Neutrophil (primary cell): ENCODE data around the gene ZBTB21.

ENCODE experiments used
- H3K27ac ChIP-seq: fragments of 200-600 bp; sonication (generic); 2 replicates; pipeline ENCODE4 v1.5.1; 2016; ENCODE audit warnings: mild to moderate bottlenecking, moderate library complexity
- H3K27me3 ChIP-seq: fragments of 200-600 bp; sonication (generic); 2 replicates; pipeline ENCODE4 v1.6.0; 2016; ENCODE audit warnings: mild to moderate bottlenecking
- H3K36me3 ChIP-seq: fragments of 200-600 bp; sonication (generic); 2 replicates; pipeline ENCODE4 v1.5.1; 2017
- H3K4me1 ChIP-seq, 2 experiments: fragments of 200-600 bp in 1 of 2; sonication (generic) in 1 of 2; 1 replicate in 1 of 2; 2 replicates in 1 of 2; pipeline versions ENCODE4 v1.5.1 to v1.6.1; 2013 to 2016; ENCODE audit warnings: low read depth in 1 of 2, low read length in 1 of 2, mild to moderate bottlenecking in 1 of 2, moderate library complexity in 1 of 2; ENCODE audit not compliant: control insufficient read depth in 1 of 2, insufficient read depth in 1 of 2
- H3K4me3 ChIP-seq, 2 experiments: fragments of 200-600 bp in 1 of 2; sonication (generic) in 1 of 2; 1 replicate in 1 of 2; 2 replicates in 1 of 2; pipeline ENCODE4 v1.5.1; 2013 to 2016; ENCODE audit warnings: low read depth in 1 of 2, low read length in 1 of 2, mild to moderate bottlenecking in 1 of 2, moderate library complexity in 1 of 2
- H3K9me3 ChIP-seq: fragments of 200-600 bp; sonication (generic); 2 replicates; pipeline ENCODE4 v1.5.1; 2016
- CTCF ChIP-seq: fragments of 200-600 bp; sonication (generic); IDR thresholded peaks from 2 replicates; pipeline ENCODE4 v1.5.1; 2016; ENCODE audit warnings: antibody characterized with exemption

ZBTB21 gene

GRCh38 chr21:41940431-41940830 is 69.7 kb downstream of the ZBTB21 start:
- no peaks in the 10 kb centered on the region for H3K9me3 ChIP-seq
- no peaks in the 10 kb centered on the region for H3K4me1 ChIP-seq
- no peak for TF ChIP-seq CTCF
- no peak overlapping the region for H3K27ac ChIP-seq
- H3K4me3 ChIP-seq, result no peak overlapping the region
- no peaks in the 10 kb centered on the region for H3K27me3 ChIP-seq
- H3K36me3 ChIP-seq, result no peaks in the 10 kb centered on the region

- H3K27me3 ChIP-seq, result peaks cover 2% of the 10 kb centered on the region
- H3K4me1 ChIP-seq, result no peaks in the 10 kb centered on the region
- H3K4me3 ChIP-seq, result no peak overlapping the region
- no peaks in the 10 kb centered on the region for H3K9me3 ChIP-seq
- H3K36me3 ChIP-seq, result no peaks in the 10 kb centered on the region
- H3K27ac ChIP-seq, result no peak overlapping the region
- no peak for TF ChIP-seq CTCF
Measured at GRCh38 chr21:41939391-41939790, 70.8 kb downstream of the ZBTB21 start.
